ENCODE measurements around the gene KDM7A. TPM values are rescaled to one million over a fixed set of nuclear protein-coding genes. Genes with fewer than 3 reads are reported as not detected.

Gene KDM7A
- total RNA-seq, 4 donors from 2014 or later: 21.9 to 84.2 (median 54.6) TPM

DNA sequence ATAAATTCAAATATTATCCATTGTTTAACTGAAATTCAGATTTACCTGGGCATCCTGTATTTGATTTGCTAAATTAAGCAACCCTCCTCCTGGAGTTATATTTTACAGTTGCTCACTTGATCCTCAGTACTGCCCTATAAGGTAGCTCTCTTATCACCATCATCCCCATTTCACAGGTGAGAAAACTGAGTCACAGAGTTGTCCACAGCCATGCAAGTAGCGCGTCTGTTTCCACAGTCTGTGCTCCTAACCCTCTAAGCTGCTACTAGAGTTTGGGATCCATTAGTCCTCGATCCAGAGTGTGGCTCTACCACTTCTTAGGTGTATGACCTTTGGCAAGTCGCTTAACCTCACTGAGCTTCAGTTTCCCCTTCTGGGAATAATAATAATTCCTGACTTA is 34.9 kb upstream of the KDM7A start:
- DNase-seq: no peak
- H3K9me3 ChIP-seq: no peaks in the 10 kb centered on the region
- H3K4me3 ChIP-seq: no peak overlapping the region
- no peaks in the 10 kb centered on the region for H3K36me3 ChIP-seq
- 95% methylated on average over 4 of the region's 4 CpGs; no CpG with 5 or more reads in 1 of the 2 donors for WGBS, 2 donors (ENCODE audit: low coverage in 1 of 2)
- H3K4me1 ChIP-seq: peaks cover 7 to 34% (median 26%) of the 10 kb centered on the region in 4 donors
- in situ Hi-C loops (cut with MboI; ENCODE audit: low pct_ligation_motif_present in 1 of 4, low pct_unique_long_range_greater_than_20kb in 1 of 4, low sequenced_read_pairs in 3 of 4) (no loop called here), intact Hi-C loops (cut with DNase I; ENCODE audit: low total_unique reads) (no loop called here)
- peak overlapping the region; percentile 74 to 85 (median 79) for H3K27ac ChIP-seq
- no peaks in the 10 kb centered on the region for H3K27me3 ChIP-seq
- no peak for TF ChIP-seq EP300 (IDR thresholded peaks at IDR 0.05; ENCODE audit: low read depth)
- TF ChIP-seq POLR2AphosphoS5 (IDR thresholded peaks at IDR 0.05): no peak
- no peak for TF ChIP-seq POLR2A (IDR thresholded peaks at IDR 0.05)
- TF ChIP-seq, protein P1, sequence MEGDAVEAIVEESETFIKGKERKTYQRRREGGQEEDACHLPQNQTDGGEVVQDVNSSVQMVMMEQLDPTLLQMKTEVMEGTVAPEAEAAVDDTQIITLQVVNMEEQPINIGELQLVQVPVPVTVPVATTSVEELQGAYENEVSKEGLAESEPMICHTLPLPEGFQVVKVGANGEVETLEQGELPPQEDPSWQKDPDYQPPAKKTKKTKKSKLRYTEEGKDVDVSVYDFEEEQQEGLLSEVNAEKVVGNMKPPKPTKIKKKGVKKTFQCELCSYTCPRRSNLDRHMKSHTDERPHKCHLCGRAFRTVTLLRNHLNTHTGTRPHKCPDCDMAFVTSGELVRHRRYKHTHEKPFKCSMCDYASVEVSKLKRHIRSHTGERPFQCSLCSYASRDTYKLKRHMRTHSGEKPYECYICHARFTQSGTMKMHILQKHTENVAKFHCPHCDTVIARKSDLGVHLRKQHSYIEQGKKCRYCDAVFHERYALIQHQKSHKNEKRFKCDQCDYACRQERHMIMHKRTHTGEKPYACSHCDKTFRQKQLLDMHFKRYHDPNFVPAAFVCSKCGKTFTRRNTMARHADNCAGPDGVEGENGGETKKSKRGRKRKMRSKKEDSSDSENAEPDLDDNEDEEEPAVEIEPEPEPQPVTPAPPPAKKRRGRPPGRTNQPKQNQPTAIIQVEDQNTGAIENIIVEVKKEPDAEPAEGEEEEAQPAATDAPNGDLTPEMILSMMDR (IDR thresholded peaks at IDR 0.05): no peak

DNA sequence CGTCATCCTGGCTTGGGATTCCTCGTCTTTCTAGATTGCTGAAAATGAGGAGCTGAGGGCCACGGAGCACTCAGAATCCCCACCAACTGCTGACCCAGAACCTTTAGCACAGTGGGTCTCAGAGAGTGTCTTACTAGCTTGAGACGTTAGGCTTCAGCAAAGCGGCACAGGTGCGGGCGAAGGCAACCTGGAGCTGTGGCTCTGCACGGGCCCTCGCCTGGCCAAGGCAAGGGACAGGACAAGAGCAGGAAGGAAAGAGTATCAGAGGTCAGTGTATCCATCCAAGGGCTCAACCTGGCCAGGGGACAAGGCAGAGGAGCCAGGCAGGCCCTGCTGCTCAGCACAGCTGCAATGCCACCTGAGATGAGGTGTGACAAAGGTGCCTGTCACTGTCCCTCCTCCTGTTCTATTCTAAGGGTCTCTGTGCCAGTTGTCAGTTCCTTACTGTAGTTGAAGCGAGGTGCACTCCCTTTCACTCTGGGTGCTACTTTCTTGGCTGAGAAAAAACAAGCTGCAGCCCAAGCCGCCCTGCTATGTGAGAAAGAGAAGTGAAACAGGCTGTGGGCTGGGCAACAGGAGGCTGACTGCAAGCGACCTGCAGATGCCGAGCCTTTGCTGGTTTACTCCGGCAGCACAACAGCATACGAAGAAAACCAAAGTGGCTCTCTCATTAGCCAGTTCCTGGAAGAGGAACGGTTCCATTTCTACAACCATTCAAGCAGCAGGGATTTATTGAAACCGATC is 33.3 kb upstream of the KDM7A start:
- H3K27ac ChIP-seq: peak overlapping the region in 2 of 4 donors; percentile 31 to 47
- no peaks in the 10 kb centered on the region for H3K36me3 ChIP-seq
- WGBS, 2 donors (ENCODE audit: low coverage in 1 of 2): 76 to 100% methylated on average over 1 to 17 of the region's 17 CpGs
- peak; percentile 69 for DNase-seq
- peaks cover 7 to 41% (median 26%) of the 10 kb centered on the region in 4 donors for H3K4me1 ChIP-seq
- no peak overlapping the region for H3K4me3 ChIP-seq
- in situ Hi-C loops (cut with MboI; ENCODE audit: low pct_ligation_motif_present in 1 of 4, low pct_unique_long_range_greater_than_20kb in 1 of 4, low sequenced_read_pairs in 3 of 4) (no loop called here), intact Hi-C loops (cut with DNase I; ENCODE audit: low total_unique reads) (no loop called here)
- no peak for TF ChIP-seq POLR2A (IDR thresholded peaks at IDR 0.05)
- TF ChIP-seq POLR2AphosphoS5 (IDR thresholded peaks at IDR 0.05): no peak
- TF ChIP-seq EP300 (IDR thresholded peaks at IDR 0.05; ENCODE audit: low read depth): no peak
- TF ChIP-seq, protein P1 (IDR thresholded peaks at IDR 0.05): no peak
- H3K27me3 ChIP-seq: no peaks in the 10 kb centered on the region
- H3K9me3 ChIP-seq: no peaks in the 10 kb centered on the region

DNA sequence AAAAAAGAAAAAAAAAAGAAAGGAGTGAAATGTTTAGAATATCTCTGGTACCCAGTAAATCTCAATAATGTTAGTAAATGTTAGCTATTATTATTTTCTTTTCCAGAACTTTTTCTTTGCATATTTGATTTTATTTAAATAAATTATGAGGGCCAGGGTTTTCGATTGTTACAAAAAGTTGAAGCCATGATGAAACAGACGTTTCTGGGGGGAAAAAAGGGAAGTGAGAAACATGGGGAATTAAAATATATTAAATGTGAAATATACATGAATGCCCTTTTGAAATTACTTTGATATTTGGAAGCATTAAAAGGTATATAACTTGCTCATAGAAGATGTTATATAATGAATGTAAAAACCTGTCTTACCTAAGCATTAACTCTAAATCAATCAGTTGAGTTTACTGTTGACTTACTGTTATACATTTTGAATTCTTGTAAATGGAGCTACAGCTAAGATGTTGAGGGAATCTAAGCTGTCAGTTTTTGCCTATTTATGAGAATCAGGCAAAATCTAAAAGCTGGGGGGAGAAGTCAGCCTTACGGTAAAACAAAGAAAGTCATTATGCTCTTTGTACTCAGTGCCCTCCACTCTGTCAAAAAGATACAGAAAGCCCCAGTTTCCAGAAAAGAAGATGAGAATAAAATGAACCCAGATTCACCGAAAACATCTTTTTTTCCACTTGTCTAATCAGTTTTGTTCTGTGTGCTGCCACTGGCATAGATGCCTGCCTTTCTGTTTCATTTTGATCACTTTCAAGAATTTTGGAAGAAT is 30.0 kb upstream of the KDM7A start:
- no peak overlapping the region for H3K4me3 ChIP-seq
- no peaks in the 10 kb centered on the region for H3K9me3 ChIP-seq
- intact Hi-C loops (cut with DNase I; ENCODE audit: low total_unique reads): no loop called here
- in situ Hi-C loops (cut with MboI; ENCODE audit: low pct_ligation_motif_present in 1 of 4, low pct_unique_long_range_greater_than_20kb in 1 of 4, low sequenced_read_pairs in 3 of 4): no loop called here
- no peaks in the 10 kb centered on the region for H3K36me3 ChIP-seq
- WGBS, 2 donors (ENCODE audit: low coverage in 1 of 2): 73 to 81% methylated on average over 4 of the region's 4 CpGs
- H3K27me3 ChIP-seq: no peaks in the 10 kb centered on the region
- TF ChIP-seq, protein P1 (IDR thresholded peaks at IDR 0.05): no peak
- TF ChIP-seq POLR2AphosphoS5 (IDR thresholded peaks at IDR 0.05): no peak
- no peak for TF ChIP-seq EP300 (IDR thresholded peaks at IDR 0.05; ENCODE audit: low read depth)
- TF ChIP-seq POLR2A (IDR thresholded peaks at IDR 0.05): no peak
- H3K27ac ChIP-seq: no peak overlapping the region
- no peak for DNase-seq
- peaks cover 0 to 11% (median under 1%) of the 10 kb centered on the region in 4 donors for H3K4me1 ChIP-seq

DNA sequence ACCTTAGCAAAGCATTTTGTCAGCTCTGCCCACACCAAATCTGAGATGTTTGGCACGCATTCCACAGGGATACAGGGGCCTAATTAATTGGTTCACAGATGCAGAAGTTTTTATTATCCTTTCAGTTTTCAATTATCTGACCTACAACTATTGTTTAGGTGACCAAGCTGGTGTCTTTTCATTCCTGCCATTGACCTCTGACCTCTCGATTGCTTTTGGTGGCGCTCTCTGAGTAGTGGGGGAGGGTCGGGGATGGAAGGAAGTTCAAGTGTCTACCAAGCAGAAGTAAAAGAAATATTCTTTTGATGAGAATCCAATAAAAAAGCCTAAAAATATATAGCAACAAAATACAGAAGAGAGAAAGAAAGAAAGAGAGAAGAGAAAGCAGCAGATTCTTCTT is 28.8 kb upstream of the KDM7A start:
- Histone ChIP-seq H3K27me3 (no peaks in the 10 kb centered on the region), H3K4me1 (peaks cover 0 to 11% (median 0%) of the 10 kb centered on the region in 4 donors), H3K27ac (no peak overlapping the region), H3K4me3 (no peak overlapping the region), H3K9me3 (no peaks in the 10 kb centered on the region), H3K36me3 (no peaks in the 10 kb centered on the region)
- in situ Hi-C loops (cut with MboI; ENCODE audit: low pct_ligation_motif_present in 1 of 4, low pct_unique_long_range_greater_than_20kb in 1 of 4, low sequenced_read_pairs in 3 of 4) (no loop called here), intact Hi-C loops (cut with DNase I; ENCODE audit: low total_unique reads) (no loop called here)
- TF ChIP-seq, protein P1 (IDR thresholded peaks at IDR 0.05): no peak
- TF ChIP-seq POLR2A (IDR thresholded peaks at IDR 0.05) (no peak), POLR2AphosphoS5 (IDR thresholded peaks at IDR 0.05) (no peak), EP300 (IDR thresholded peaks at IDR 0.05; ENCODE audit: low read depth) (no peak)
- no peak for DNase-seq
- 79 to 100% methylated on average over 1 to 4 of the region's 4 CpGs for WGBS, 2 donors (ENCODE audit: low coverage in 1 of 2)

Measured in transverse colon (tissue), 4 donors.